Measurements from ENCODE around the gene LAX1.

DNA sequence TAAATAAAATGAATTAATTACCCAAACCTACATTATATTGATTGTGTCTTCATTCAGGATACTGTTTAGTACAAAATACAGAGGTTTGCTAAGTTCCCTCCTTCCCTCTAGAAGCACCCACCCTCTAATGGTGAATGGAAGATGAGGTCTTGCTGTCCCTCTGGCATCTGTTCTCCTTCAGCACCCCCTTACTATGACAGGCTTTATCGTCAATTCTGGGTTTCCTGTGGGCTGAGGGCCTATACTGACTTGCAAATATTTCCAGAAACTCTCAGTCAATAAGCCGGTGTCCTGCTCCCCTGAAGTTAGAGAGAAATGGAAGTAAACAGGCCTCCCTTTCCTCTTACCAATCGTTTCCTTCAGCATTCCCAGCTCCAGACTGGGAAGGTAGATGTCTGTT is 13.2 kb downstream of the LAX1 start:
- TF ChIP-seq, protein P1, sequence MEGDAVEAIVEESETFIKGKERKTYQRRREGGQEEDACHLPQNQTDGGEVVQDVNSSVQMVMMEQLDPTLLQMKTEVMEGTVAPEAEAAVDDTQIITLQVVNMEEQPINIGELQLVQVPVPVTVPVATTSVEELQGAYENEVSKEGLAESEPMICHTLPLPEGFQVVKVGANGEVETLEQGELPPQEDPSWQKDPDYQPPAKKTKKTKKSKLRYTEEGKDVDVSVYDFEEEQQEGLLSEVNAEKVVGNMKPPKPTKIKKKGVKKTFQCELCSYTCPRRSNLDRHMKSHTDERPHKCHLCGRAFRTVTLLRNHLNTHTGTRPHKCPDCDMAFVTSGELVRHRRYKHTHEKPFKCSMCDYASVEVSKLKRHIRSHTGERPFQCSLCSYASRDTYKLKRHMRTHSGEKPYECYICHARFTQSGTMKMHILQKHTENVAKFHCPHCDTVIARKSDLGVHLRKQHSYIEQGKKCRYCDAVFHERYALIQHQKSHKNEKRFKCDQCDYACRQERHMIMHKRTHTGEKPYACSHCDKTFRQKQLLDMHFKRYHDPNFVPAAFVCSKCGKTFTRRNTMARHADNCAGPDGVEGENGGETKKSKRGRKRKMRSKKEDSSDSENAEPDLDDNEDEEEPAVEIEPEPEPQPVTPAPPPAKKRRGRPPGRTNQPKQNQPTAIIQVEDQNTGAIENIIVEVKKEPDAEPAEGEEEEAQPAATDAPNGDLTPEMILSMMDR (IDR thresholded peaks at IDR 0.05), result no peak
- TF ChIP-seq POLR2A (IDR thresholded peaks at IDR 0.05; ENCODE audit: low read depth) (no peak), POLR2AphosphoS5 (IDR thresholded peaks at IDR 0.05) (no peak), EP300 (IDR thresholded peaks at IDR 0.05) (no peak)

Measured in esophagus muscularis mucosa (tissue), 4 donors.